Neuron (in vitro differentiated cells): ENCODE data around the gene MADD.

Experiments used
- H2AFZ ChIP-seq: one replicate; pipeline ENCODE4 v1.6.1; 2013; ENCODE audit warnings: low read depth, mild to moderate bottlenecking, inconsistent platforms, low read length, moderate library complexity
- H3K27me3 ChIP-seq: one replicate; pipeline ENCODE4 v1.6.1; 2013; ENCODE audit warnings: low read length; ENCODE audit not compliant: insufficient read depth
- H3K36me3 ChIP-seq: one replicate; pipeline ENCODE4 v1.6.1; 2013; ENCODE audit warnings: low read length; ENCODE audit not compliant: insufficient read depth
- H3K4me1 ChIP-seq: one replicate; pipeline ENCODE4 v1.6.1; 2013; ENCODE audit warnings: low read length; ENCODE audit not compliant: insufficient read depth
- H3K4me3 ChIP-seq: 2 replicates; pipeline ENCODE4 v1.5.1; 2013; ENCODE audit warnings: mild to moderate bottlenecking, low read length, moderate library complexity
- H3K9me3 ChIP-seq: one replicate; pipeline ENCODE4 v1.6.1; 2013; ENCODE audit warnings: low read length

Gene MADD

DNA sequence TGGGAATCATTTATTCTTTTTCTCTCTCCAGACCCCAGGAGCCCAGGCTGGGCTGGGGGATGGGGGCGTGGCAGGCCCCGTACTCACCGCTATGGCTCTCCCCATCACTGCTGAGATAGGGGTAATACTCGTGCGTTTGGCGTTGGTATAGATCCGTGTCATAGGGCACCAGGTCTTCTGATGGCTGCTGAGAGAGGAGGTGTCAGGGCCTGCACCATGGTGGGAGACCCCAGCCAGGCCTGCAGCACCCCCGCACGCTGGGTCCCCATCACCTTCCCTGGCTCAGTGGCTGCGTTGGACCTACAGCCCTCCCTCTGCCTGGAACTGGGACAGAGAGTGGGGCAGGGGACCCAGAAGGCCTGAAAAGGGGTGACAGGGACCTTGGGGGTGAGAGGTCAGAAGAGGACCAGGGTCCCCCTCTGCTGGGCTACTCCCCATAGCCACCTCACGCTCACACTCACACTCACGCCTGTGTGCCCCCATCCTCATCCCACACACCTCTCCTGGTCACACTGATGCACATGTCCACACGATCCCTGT is 105.7 kb downstream of the MADD start:
- H3K36me3 ChIP-seq = no peaks in the 10 kb centered on the region
- H2AFZ ChIP-seq = no peak overlapping the region
- H3K4me1 ChIP-seq = no peaks in the 10 kb centered on the region
- H3K9me3 ChIP-seq = no peaks in the 10 kb centered on the region
- H3K4me3 ChIP-seq = no peak overlapping the region
- H3K27me3 ChIP-seq = no peaks in the 10 kb centered on the region

DNA sequence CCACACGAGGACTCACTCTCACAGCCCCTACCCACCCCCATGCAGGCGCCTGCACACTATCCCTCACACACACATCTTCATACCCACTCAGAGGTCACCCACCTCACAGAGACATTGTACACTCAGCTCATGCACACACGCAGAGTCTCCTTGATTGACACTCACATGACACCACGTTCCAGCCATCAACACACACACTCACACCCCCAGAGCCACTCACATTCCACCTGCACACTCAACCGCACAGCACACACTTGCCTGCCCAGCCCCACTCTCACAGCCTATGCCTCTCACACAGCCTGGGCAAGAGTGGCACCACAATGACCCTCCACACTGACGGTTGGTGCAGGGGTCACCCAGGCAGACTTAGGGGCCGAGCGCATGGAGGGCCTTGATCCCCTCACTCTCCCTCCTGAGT is 106.2 kb downstream of the MADD start:
- Histone ChIP-seq H3K27me3 (no peaks in the 10 kb centered on the region), H3K4me1 (no peaks in the 10 kb centered on the region), H3K4me3 (no peak overlapping the region), H3K36me3 (no peaks in the 10 kb centered on the region), H3K9me3 (no peaks in the 10 kb centered on the region), H2AFZ (no peak overlapping the region)

DNA sequence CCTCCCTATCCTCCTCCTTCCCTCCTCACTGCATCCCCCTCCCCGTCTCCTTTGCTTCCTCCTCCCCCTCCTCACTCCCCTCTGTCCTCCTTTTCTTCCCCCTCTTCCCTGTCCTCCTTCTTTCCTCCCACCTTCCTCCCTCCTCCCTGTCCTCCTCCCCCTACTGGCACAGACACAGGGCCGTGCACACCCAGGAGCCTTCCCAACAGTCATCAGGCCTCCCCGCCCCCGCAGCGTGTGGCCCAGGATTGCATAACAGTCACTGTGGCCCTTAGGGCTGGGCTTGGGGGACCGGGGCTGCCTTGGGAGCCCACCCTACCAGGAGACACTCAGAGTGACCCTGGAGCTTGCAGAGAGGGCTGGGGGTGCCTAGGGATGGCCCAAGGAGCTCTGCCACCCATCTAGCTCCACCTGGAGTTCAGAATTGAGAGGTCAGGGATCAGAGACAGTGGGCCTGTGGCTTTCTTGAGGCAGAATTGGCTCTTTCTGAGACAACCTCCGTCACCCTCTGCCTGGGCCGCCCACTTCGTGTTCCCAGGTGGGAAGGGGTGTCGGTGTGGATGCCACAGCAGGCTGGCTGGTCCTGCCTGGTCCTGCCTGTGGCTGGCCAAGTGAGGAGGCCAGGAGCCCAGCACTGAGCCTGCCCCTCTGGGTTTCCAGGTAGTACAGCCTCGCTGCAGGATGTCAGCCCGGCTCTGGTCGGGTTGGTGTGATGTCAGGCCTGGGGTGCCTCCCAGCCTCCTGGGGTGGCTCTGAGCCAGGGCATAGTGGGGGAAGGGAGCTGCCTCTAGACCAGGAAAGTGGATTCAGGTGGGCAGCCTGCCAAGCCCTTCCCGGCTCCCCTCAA is 106.8 kb downstream of the MADD start:
- Histone ChIP-seq H3K27me3 (no peaks in the 10 kb centered on the region), H3K9me3 (no peaks in the 10 kb centered on the region), H3K4me3 (no peak overlapping the region), H3K36me3 (no peaks in the 10 kb centered on the region), H2AFZ (no peak overlapping the region), H3K4me1 (no peaks in the 10 kb centered on the region)

DNA sequence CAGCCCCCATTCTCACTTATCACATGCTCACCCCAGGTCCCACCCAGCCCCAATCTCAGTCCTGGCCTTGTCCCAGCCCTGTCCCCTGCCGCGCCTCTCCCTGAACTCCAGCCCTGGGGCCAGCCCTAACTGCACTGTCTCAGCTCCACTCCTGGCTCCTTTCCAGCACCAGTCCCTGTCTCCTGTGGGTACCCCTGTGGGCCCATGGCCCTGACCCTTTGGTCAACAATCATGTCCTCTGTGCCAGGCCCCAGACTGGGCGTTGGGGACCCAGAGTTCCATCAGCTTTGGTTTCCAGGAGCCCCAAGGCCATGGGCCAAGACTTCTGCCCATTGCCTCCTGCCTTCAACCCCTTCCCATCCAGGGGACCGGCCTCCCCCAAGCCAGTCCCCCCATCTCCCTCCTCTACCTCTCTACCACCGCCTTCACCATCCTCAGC is 107.7 kb downstream of the MADD start:
- Histone ChIP-seq H3K27me3 (no peaks in the 10 kb centered on the region), H3K9me3 (no peaks in the 10 kb centered on the region), H2AFZ (no peak overlapping the region), H3K4me3 (no peak overlapping the region), H3K36me3 (no peaks in the 10 kb centered on the region), H3K4me1 (no peaks in the 10 kb centered on the region)

DNA sequence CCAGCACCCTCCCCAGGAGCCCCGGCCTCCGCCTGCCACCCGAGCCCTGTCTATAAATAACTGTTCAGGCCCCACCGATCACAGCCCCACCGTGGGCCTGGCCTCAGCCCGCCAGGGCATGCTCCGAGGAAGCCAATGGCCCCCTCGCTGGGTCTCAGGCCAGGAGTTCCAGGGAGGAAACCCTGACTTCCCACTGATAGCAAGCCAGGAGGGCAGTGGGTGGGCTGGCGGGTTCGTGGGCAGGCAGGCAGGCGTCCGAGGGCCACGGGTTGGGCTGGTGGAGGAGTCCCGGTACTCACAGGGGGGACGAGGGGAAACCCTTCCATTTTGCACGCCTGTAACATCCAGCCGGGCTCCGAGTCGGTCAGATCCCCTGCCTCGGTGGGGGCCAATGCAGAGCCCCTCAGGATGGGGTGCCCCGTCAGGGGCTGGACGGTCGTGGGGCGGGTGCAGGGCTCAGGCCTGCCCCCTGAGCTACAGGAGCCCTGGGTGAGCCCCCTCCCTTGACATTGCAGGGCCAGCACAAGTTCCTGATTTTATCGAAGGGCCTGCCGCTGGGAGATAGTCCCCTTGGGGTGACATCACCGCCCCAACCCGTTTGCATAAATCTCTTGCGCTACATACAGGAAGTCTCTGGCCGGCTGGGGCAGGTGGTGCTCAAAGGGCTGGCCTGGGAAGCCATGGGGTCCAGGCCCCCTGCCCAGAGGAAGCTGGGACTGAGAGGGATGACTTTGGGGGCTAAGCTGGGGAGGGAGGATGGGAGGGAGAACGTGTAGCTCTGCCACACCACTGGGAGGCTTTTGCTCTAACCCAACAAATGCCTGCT is 108.3 kb downstream of the MADD start, which contains the start of gene SPI1:
TSS of gene SPI1 (minus strand) at position 538 of the 826 bp plus-strand sequence. CDS start at position 344, 194 bp downstream.
- no peaks in the 10 kb centered on the region for H3K27me3 ChIP-seq
- no peak within 1 kb of the TSS for H2AFZ ChIP-seq
- H3K4me1 ChIP-seq = no peaks in the 10 kb centered on the region
- H3K4me3 ChIP-seq = no peak within 1 kb of the TSS
- H3K36me3 ChIP-seq = no peaks in the 10 kb centered on the region
- no peaks in the 10 kb centered on the region for H3K9me3 ChIP-seq

DNA sequence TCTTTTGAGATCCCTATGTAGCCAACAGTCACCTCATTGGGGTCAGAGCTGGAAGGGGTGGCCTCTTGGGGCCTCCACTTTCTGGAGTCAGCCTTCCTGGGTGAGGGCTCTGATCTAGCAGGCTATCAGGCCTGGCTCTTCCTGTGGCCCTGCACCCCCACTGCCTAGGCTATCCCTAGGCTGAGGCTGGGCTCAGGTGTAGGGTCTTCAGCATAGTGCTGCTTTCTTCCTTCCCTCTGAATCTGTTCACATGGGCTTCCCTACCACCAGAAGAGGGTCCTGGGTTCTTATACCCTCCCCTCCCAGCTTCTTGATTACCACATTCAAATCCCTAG is 108.9 kb downstream of the MADD start:
- H2AFZ ChIP-seq = no peak overlapping the region
- H3K4me1 ChIP-seq = no peaks in the 10 kb centered on the region
- H3K36me3 ChIP-seq = no peaks in the 10 kb centered on the region
- H3K27me3 ChIP-seq = no peaks in the 10 kb centered on the region
- no peaks in the 10 kb centered on the region for H3K9me3 ChIP-seq
- no peak overlapping the region for H3K4me3 ChIP-seq

DNA sequence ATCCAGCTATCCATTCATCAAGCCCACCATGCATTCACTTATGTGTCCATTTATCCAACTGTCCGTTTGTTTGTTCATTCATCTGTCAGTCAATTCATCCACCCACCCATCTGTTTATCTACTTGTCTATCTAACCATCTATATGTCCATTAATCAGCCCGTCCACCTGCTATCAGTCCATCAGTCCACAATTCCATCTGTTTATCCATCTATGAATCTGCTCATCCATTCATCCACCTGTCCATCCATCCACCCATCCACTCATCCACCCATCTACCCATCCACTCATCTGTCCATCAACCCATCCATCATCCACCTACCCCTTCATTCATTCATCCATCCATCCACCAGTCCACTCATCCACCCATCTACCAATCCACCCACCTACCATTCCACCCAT is 109.4 kb downstream of the MADD start:
- Histone ChIP-seq H3K4me1 (no peaks in the 10 kb centered on the region), H3K9me3 (no peaks in the 10 kb centered on the region), H3K36me3 (no peaks in the 10 kb centered on the region), H3K4me3 (no peak overlapping the region), H3K27me3 (no peaks in the 10 kb centered on the region), H2AFZ (no peak overlapping the region)
